NCI-H1694 treated with DMSO at 0.1 percent for 48 hours (cell line): ENCODE measurements around the gene MSL2.
A peak's percentile ranks its signal among the peaks of the same experiment; 100 is the strongest.
"Not testable (repeated sequence)": the region's sequence is repeated elsewhere in the genome, so short reads cannot be mapped to it uniquely, and the experiment has no call there.

ENCODE experiments used
- DNase-seq: peaks from one replicate; lab custom pipeline; 2025; lab: John Stamatoyannopoulos, UW

Gene MSL2

GRCh38 chr3:136196064-136196400 is at the start of gene MSL2:
Gene MSL2 (minus strand): TSS chr3:136196335. CDS start chr3:136195113, 1,222 bp downstream.
- no peak for DNase-seq

GRCh38 chr3:136245691-136246090 is 49.6 kb upstream of the MSL2 start:
- DNase-seq, result no peak

- no peak for DNase-seq
Measured at GRCh38 chr3:136239094-136239493, 43.0 kb upstream of the MSL2 start.

GRCh38 chr3:136237961-136238649 is 42.0 kb upstream of the MSL2 start:
- DNase-seq, result no peak

- DNase-seq, result no peak
Measured at GRCh38 chr3:136237103-136237502, 41.0 kb upstream of the MSL2 start.

- DNase-seq, result no peak
Measured at GRCh38 chr3:136236109-136236508, 40.0 kb upstream of the MSL2 start.

- no peak for DNase-seq
Measured at GRCh38 chr3:136235545-136235944, 39.4 kb upstream of the MSL2 start.

GRCh38 chr3:136232413-136232812 is 36.3 kb upstream of the MSL2 start:
- no peak for DNase-seq

GRCh38 chr3:136222746-136223145 is 26.6 kb upstream of the MSL2 start:
- DNase-seq, result not testable (repeated sequence)

- no peak for DNase-seq
Measured at GRCh38 chr3:136211547-136211946, 15.4 kb upstream of the MSL2 start.

- DNase-seq, result no peak
Measured at GRCh38 chr3:136209921-136210320, 13.8 kb upstream of the MSL2 start.

- DNase-seq, result no peak
Measured at GRCh38 chr3:136207489-136208115, 11.5 kb upstream of the MSL2 start.

- DNase-seq, result not testable (repeated sequence)
Measured at GRCh38 chr3:136199219-136199618, 3.1 kb upstream of the MSL2 start.

- DNase-seq, result not testable (repeated sequence)
Measured at GRCh38 chr3:136198462-136199078, 2.4 kb upstream of the MSL2 start.

GRCh38 chr3:136197159-136197793 is 1.1 kb upstream of the MSL2 start:
- DNase-seq, result peak; percentile 31

- DNase-seq, result peak; percentile 99
Measured at GRCh38 chr3:136196401-136197158, 445 bp upstream of the MSL2 start.

- DNase-seq, result peak; percentile 39
Measured at GRCh38 chr3:136195258-136196063, 674 bp downstream of the MSL2 start.

GRCh38 chr3:136194409-136195257 is 1.5 kb downstream of the MSL2 start:
- DNase-seq, result no peak

GRCh38 chr3:136193278-136194054 is 2.7 kb downstream of the MSL2 start:
- DNase-seq, result no peak

GRCh38 chr3:136192831-136193230 is 3.3 kb downstream of the MSL2 start:
- no peak for DNase-seq
